ENCODE data around the gene TUSC7.

TUSC7 gene

GRCh38 chr3:116709479-116709878, at the start of gene TUSC7:
Gene TUSC7 (plus strand): TSS chr3:116709779.
- no peak for DNase-seq (ENCODE audit: low read depth in 3 of 3)

- DNase-seq (ENCODE audit: low read depth in 3 of 3), result no peak
These were observed 48.4 kb upstream of the TUSC7 start for GRCh38 chr3:116661196-116661595.

GRCh38 chr3:116663161-116664110, 46.1 kb upstream of the TUSC7 start:
- no peak for DNase-seq (ENCODE audit: low read depth in 3 of 3)

- DNase-seq (ENCODE audit: low read depth in 3 of 3), result no peak
These were observed 42.3 kb upstream of the TUSC7 start for GRCh38 chr3:116667324-116667723.

- no peak for DNase-seq (ENCODE audit: low read depth in 3 of 3)
These were observed 41.8 kb upstream of the TUSC7 start for GRCh38 chr3:116667791-116668190.

- no peak for DNase-seq (ENCODE audit: low read depth in 3 of 3)
These were observed 40.0 kb upstream of the TUSC7 start for GRCh38 chr3:116669576-116669975.

GRCh38 chr3:116671151-116671550, 38.4 kb upstream of the TUSC7 start:
- DNase-seq (ENCODE audit: low read depth in 3 of 3), result no peak

GRCh38 chr3:116678853-116679252, 30.7 kb upstream of the TUSC7 start:
- no peak for DNase-seq (ENCODE audit: low read depth in 3 of 3)

- DNase-seq (ENCODE audit: low read depth in 3 of 3), result no peak
These were observed 18.5 kb upstream of the TUSC7 start for GRCh38 chr3:116691041-116691440.

GRCh38 chr3:116701070-116701469, 8.5 kb upstream of the TUSC7 start:
- DNase-seq (ENCODE audit: low read depth in 3 of 3), result no peak

GRCh38 chr3:116702334-116702733, 7.2 kb upstream of the TUSC7 start:
- no peak for DNase-seq (ENCODE audit: low read depth in 3 of 3)

- DNase-seq (ENCODE audit: low read depth in 3 of 3), result no peak
These were observed 2.0 kb upstream of the TUSC7 start for GRCh38 chr3:116707531-116707930.

- DNase-seq (ENCODE audit: low read depth in 3 of 3), result no peak
These were observed 6.9 kb downstream of the TUSC7 start for GRCh38 chr3:116716490-116716889.

GRCh38 chr3:116717566-116717965, 8.0 kb downstream of the TUSC7 start:
- no peak for DNase-seq (ENCODE audit: low read depth in 3 of 3)

- no peak for DNase-seq (ENCODE audit: low read depth in 3 of 3)
These were observed 18.9 kb downstream of the TUSC7 start for GRCh38 chr3:116728454-116728853.

- no peak for DNase-seq (ENCODE audit: low read depth in 3 of 3)
These were observed 24.7 kb downstream of the TUSC7 start for GRCh38 chr3:116734243-116734642.

- DNase-seq (ENCODE audit: low read depth in 3 of 3), result no peak
These were observed 30.1 kb downstream of the TUSC7 start for GRCh38 chr3:116739678-116740077.

GRCh38 chr3:116740293-116740692, 30.7 kb downstream of the TUSC7 start:
- no peak for DNase-seq (ENCODE audit: low read depth in 3 of 3)

GRCh38 chr3:116741467-116741866, 31.9 kb downstream of the TUSC7 start:
- no peak for DNase-seq (ENCODE audit: low read depth in 3 of 3)

- DNase-seq (ENCODE audit: low read depth in 3 of 3), result no peak
These were observed 33.5 kb downstream of the TUSC7 start for GRCh38 chr3:116743062-116743461.

- no peak for DNase-seq (ENCODE audit: low read depth in 3 of 3)
These were observed 39.8 kb downstream of the TUSC7 start for GRCh38 chr3:116749388-116749787.

- no peak for DNase-seq (ENCODE audit: low read depth in 3 of 3)
These were observed 47.7 kb downstream of the TUSC7 start for GRCh38 chr3:116757315-116757714.

- no peak for DNase-seq (ENCODE audit: low read depth in 3 of 3)
These were observed 49.7 kb downstream of the TUSC7 start for GRCh38 chr3:116759316-116759715.

All from stimulated activated CD4-positive, alpha-beta T cell treated with anti-CD3 and anti-CD28 coated beads, TNF-alpha, amount 100 ng/mL, for 48 hours (primary cell).